Stimulated activated CD4-positive, alpha-beta T cell treated with anti-CD3 and anti-CD28 coated beads, TNF-alpha, amount 100 ng/mL, for 4 hours (primary cell): ENCODE results near the gene KIAA1210.
"Not testable (repeated sequence)": the region's sequence is repeated elsewhere in the genome, so short reads cannot be mapped to it uniquely, and the experiment has no call there.

Experiments
- DNase-seq, 3 experiments: peaks; one replicate each; pipeline ENCODE4 v3.0.0-alpha.2; 2020; ENCODE audit warnings: low read depth in 3 of 3

KIAA1210 gene

GRCh38 chrX:119040432-119040831, 87.2 kb downstream of the KIAA1210 start:
- no peak for DNase-seq

GRCh38 chrX:119036107-119037029, 91.2 kb downstream of the KIAA1210 start:
- DNase-seq, result no peak

- DNase-seq, result no peak
Observed at GRCh38 chrX:119030990-119031389, 96.6 kb downstream of the KIAA1210 start.

- not testable (repeated sequence) for DNase-seq
Observed at GRCh38 chrX:119029656-119030055, 98.0 kb downstream of the KIAA1210 start.

- no peak for DNase-seq
Observed at GRCh38 chrX:119028733-119029330, 98.8 kb downstream of the KIAA1210 start.
